ENCODE measurements around the gene MARCHF10. TPM values are rescaled to one million over a fixed set of nuclear protein-coding genes. Genes with fewer than 3 reads are reported as not detected.

MARCHF10 gene
- total RNA-seq, 2 experiments from 2014 or later: not detected

DNA sequence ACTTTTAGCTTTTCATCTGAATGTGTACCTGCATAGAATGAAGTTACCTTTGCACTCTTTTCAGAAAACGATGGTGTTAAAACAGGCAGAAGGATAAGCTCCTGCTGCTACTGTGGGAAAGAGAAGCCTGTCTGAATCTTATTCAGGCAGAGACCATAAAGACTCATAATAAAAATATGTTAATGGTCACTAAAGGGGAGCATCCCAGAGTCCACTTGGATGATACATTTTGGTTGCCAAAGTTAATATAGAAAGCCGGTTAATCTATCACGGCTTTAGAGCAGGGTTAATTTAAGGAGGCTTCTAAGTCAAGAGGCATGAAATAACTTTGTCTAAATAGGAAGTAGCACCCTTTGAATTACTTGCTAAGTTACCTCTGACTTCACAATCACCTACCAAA is 2.9 kb downstream of the MARCHF10 start:
- Mint-ChIP-seq H3K27ac (no peak overlapping the region), H3K9me3 (no peaks in the 10 kb centered on the region), H3K36me3 (ENCODE audit: low read depth) (no peaks in the 10 kb centered on the region), H3K27me3 (peaks cover 36% of the 10 kb centered on the region), H3K4me1 (ENCODE audit: low read depth) (peaks cover 13% of the 10 kb centered on the region), H3K4me3 (no peak overlapping the region)
- TF ChIP-seq, protein P1, sequence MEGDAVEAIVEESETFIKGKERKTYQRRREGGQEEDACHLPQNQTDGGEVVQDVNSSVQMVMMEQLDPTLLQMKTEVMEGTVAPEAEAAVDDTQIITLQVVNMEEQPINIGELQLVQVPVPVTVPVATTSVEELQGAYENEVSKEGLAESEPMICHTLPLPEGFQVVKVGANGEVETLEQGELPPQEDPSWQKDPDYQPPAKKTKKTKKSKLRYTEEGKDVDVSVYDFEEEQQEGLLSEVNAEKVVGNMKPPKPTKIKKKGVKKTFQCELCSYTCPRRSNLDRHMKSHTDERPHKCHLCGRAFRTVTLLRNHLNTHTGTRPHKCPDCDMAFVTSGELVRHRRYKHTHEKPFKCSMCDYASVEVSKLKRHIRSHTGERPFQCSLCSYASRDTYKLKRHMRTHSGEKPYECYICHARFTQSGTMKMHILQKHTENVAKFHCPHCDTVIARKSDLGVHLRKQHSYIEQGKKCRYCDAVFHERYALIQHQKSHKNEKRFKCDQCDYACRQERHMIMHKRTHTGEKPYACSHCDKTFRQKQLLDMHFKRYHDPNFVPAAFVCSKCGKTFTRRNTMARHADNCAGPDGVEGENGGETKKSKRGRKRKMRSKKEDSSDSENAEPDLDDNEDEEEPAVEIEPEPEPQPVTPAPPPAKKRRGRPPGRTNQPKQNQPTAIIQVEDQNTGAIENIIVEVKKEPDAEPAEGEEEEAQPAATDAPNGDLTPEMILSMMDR (IDR thresholded peaks at IDR 0.05): no peak
- no peak for ATAC-seq
- POLR2A ChIA-PET: no interaction called here
- intact Hi-C loops (cut with micrococcal nuclease): no loop called here
- CTCF ChIA-PET: no interaction called here
- DNase-seq: no peak

DNA sequence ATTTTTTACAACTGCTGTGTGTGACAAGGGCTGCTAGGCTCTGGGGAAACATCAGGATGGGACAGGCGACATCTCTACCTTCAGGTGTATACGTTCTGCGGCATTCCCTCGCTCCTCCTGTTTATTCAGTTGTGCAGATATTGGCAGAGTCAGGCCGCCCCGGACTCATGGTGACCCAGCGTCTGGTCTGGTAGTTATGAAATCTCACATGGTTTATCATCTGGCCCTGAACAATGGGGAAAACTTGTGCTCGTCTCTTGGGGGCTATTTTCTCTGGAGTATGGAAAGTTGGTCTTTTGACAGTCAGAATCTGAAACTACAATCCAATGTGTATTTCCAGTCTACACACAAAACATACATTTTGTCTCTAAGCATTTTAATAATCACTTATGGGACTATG is 3.3 kb downstream of the MARCHF10 start:
- Mint-ChIP-seq H3K27ac (no peak overlapping the region), H3K36me3 (ENCODE audit: low read depth) (no peaks in the 10 kb centered on the region), H3K27me3 (peaks cover 36% of the 10 kb centered on the region), H3K4me1 (ENCODE audit: low read depth) (peaks cover 13% of the 10 kb centered on the region), H3K4me3 (no peak overlapping the region), H3K9me3 (no peaks in the 10 kb centered on the region)
- POLR2A ChIA-PET: interaction anchor here (0.6 kb wide), 1 partner anchor 87 kb away, joined by 3 read pairs; no protein-coding TSS in a partner anchor
- no peak for ATAC-seq
- TF ChIP-seq, protein P1 (IDR thresholded peaks at IDR 0.05): no peak
- intact Hi-C loops (cut with micrococcal nuclease): no loop called here
- CTCF ChIA-PET: no interaction called here
- DNase-seq: no peak

DNA sequence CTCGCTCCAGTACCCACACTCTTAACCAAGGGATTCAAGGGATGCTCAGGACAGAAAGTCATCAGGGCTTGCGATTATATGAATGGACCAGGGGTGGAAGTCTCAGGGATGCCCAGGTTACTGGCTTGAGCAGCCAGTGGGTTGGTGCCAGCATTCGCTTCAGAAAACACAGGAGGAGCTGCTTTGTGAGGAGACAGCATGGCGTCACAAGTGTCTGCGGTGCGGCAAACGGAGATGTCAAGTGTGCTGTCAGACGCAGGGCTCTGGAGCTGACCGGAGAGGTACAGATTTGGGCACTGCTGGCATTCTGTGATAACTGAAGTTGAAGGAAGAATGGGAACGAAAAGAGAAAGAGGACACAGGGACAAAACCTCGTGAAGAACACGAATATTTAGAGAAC is 4.1 kb downstream of the MARCHF10 start:
- POLR2A ChIA-PET: no interaction called here
- DNase-seq (no peak), ATAC-seq (no peak)
- Mint-ChIP-seq H3K4me3 (no peak overlapping the region), H3K36me3 (ENCODE audit: low read depth) (no peaks in the 10 kb centered on the region), H3K27ac (no peak overlapping the region), H3K4me1 (ENCODE audit: low read depth) (peaks cover 6% of the 10 kb centered on the region), H3K9me3 (no peaks in the 10 kb centered on the region), H3K27me3 (peaks cover 29% of the 10 kb centered on the region)
- intact Hi-C loops (cut with micrococcal nuclease): no loop called here
- CTCF ChIA-PET: no interaction called here
- TF ChIP-seq, protein P1 (IDR thresholded peaks at IDR 0.05): no peak

DNA sequence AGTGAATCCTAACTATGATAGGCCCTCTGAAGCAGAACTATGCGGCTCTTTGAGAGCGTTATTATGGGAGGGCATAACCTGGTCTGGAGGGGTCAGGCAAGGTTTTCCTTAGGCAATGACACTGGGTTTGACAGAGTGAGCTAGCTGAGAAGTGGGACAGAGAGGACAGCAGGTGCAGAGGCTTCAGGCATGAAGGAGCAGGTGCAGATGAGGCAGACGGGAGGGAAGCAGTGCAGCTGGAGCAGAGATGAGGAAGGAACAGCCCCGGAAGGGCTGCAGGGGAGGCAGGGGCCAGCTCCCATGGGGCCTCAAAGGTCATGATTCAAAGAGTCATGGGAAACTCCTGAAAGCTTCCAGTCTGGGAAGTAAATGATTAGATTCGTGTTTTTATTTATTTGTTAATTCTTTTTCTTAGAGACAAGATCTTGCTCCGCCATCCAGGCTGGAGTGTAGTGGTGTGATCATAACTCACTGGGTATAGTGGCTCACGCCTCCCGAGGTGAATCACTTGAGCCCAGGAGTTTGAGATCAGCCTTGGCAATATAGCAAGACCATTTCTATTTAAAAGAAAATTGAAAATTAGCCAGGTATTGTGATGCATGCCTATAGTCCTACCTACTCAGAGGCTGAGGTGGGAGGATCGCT is 5.4 kb downstream of the MARCHF10 start:
- no peak overlapping the region for H3K27ac Mint-ChIP-seq
- CTCF ChIA-PET: no interaction called here
- POLR2A ChIA-PET: no interaction called here

DNA sequence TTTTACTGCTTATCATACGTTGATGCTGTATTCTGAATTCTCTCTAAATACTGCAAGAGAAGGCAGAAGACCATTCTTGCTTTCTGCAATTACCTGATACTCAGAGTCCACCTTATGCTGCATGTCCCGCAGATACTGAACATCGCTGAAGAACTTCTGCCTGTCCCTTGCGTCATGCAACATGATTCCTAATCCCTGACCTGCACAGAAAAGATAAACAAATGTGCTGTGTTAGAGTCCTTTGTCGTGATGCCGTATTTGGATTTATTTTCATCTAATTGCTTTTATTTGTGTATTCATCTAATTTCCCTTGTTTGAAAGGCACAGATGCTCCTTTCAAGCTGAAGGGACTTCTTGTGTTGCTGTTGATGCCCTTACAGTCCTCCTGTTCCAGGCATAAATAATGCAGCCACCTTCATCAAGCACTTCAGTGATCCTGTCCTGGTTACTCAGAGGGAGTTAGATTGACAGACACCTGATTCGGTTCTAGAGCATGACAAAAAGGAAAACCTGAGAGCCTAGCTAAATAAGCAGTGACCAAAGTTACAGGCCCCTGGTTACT is 6.5 kb downstream of the MARCHF10 start:
- POLR2A ChIA-PET: no interaction called here
- intact Hi-C loops (cut with micrococcal nuclease): no loop called here
- TF ChIP-seq, protein P1 (IDR thresholded peaks at IDR 0.05): no peak

More for the DNA sequence above, 5.4 kb downstream of the MARCHF10 start:
- intact Hi-C loops (cut with micrococcal nuclease): no loop called here
- TF ChIP-seq, protein P1 (IDR thresholded peaks at IDR 0.05): no peak
- ATAC-seq (no peak), DNase-seq (no peak)
- peaks cover 27% of the 10 kb centered on the region for H3K27me3 Mint-ChIP-seq
- no peak overlapping the region for H3K4me3 Mint-ChIP-seq
- H3K4me1 Mint-ChIP-seq (ENCODE audit: low read depth): peaks cover 6% of the 10 kb centered on the region
- no peaks in the 10 kb centered on the region for H3K9me3 Mint-ChIP-seq
- H3K36me3 Mint-ChIP-seq (ENCODE audit: low read depth): no peaks in the 10 kb centered on the region

More for the DNA sequence above, 6.5 kb downstream of the MARCHF10 start:
- Mint-ChIP-seq H3K36me3 (ENCODE audit: low read depth) (no peaks in the 10 kb centered on the region), H3K9me3 (no peaks in the 10 kb centered on the region), H3K4me3 (no peak overlapping the region), H3K27ac (no peak overlapping the region), H3K4me1 (ENCODE audit: low read depth) (no peaks in the 10 kb centered on the region), H3K27me3 (peaks cover 18% of the 10 kb centered on the region)
- ATAC-seq (no peak), DNase-seq (no peak)
- CTCF ChIA-PET: no interaction called here

All from activated CD8-positive, alpha-beta T cell treated with anti-CD3 and anti-CD28 coated beads for 36 hours (primary cell).